Smooth muscle cell (in vitro differentiated cells): ENCODE measurements around the gene DCLK2. TPM values are rescaled to one million over a fixed set of nuclear protein-coding genes. Genes with fewer than 3 reads are reported as not detected.

Source experiments
- DNase-seq: peaks from one replicate; lab custom pipeline; 2025; ENCODE audit not compliant: unreplicated experiment; lab: John Stamatoyannopoulos, UW
- H2AFZ ChIP-seq: fragments of 200-600 bp; sonication (generic); 2 replicates; pipeline ENCODE4 v1.6.0; 2016; ENCODE audit warnings: antibody characterized with exemption, low read depth, mild to moderate bottlenecking
- H3F3A ChIP-seq: fragments of 200-600 bp; sonication (generic); 2 replicates; pipeline ENCODE4 v1.6.0; 2017; ENCODE audit warnings: antibody characterized with exemption, low read depth
- H3K27ac ChIP-seq: fragments of 200-600 bp; sonication (generic); 2 replicates; pipeline ENCODE4 v1.5.1; 2016; ENCODE audit warnings: low read depth, mild to moderate bottlenecking
- H3K27me3 ChIP-seq: fragments of 200-600 bp; sonication (generic); 2 replicates; pipeline ENCODE4 v1.6.1; 2016; ENCODE audit warnings: low read depth, mild to moderate bottlenecking
- H3K36me3 ChIP-seq: fragments of 200-600 bp; sonication (generic); 2 replicates; pipeline ENCODE4 v1.5.1; 2016; ENCODE audit warnings: low read depth
- H3K4me1 ChIP-seq: fragments of 200-600 bp; sonication (generic); 2 replicates; pipeline ENCODE4 v1.5.1; 2016; ENCODE audit warnings: low read depth
- H3K4me2 ChIP-seq: fragments of 200-600 bp; sonication (generic); 2 replicates; pipeline ENCODE4 v1.6.0; 2016; ENCODE audit warnings: mild to moderate bottlenecking
- H3K4me3 ChIP-seq: fragments of 200-600 bp; sonication (generic); 2 replicates; pipeline ENCODE4 v1.5.1; 2016; ENCODE audit warnings: mild to moderate bottlenecking
- H3K79me2 ChIP-seq: fragments of 200-600 bp; sonication (generic); 2 replicates; pipeline ENCODE4 v1.6.0; 2016; ENCODE audit warnings: low read depth, mild to moderate bottlenecking
- H3K9ac ChIP-seq: fragments of 200-600 bp; sonication (generic); 2 replicates; pipeline ENCODE4 v1.6.0; 2016; ENCODE audit warnings: low read depth
- H3K9me3 ChIP-seq: fragments of 200-600 bp; sonication (generic); replicated peaks from 2 replicates; pipeline ENCODE4 v1.5.1; 2016; ENCODE audit warnings: low read depth
- H4K20me1 ChIP-seq: fragments of 200-600 bp; sonication (generic); 2 replicates; pipeline ENCODE4 v1.6.0; 2016; ENCODE audit warnings: low read depth
- CTCF ChIP-seq: fragments of 200-600 bp; sonication (generic); IDR thresholded peaks from 2 replicates; pipeline ENCODE4 v1.5.1; 2017; ENCODE audit warnings: borderline replicate concordance, mild to moderate bottlenecking, antibody characterized with exemption; ENCODE audit not compliant: insufficient read depth, poor library complexity, severe bottlenecking
- WGBS: methylation state at CpG from one replicate; pipeline ENCODE4 v1.1.7; 2016; ENCODE audit warnings: low lambda C conversion rate; 5-methylcytosine and 5-hydroxymethylcytosine counted together
- polyA plus RNA-seq: library from polyadenylated mRNA; unstranded; fragments of >200 nt; fragmentation: Nextera tagmentation; extraction: Ambion mirVana; gene quantifications from 2 replicates; pipeline ENCODE4 v1.2.1, GENCODE V29; 2016
- total RNA-seq: library from RNA; depleted of rRNA; stranded (reverse); fragments of >200 nt; gene quantifications from 2 replicates; pipeline ENCODE4 v1.2.3, GENCODE V29; 2014

DCLK2 gene
- total and polyA plus RNA-seq, 2 experiments from 2014 or later = 1.3 to 4.8 TPM

- Histone ChIP-seq H3F3A (no peaks in the 10 kb centered on the region), H3K4me3 (no peak overlapping the region), H3K79me2 (no peaks in the 10 kb centered on the region), H3K9ac (no peak overlapping the region), H3K27me3 (no peaks in the 10 kb centered on the region), H3K27ac (no peak overlapping the region), H3K36me3 (no peaks in the 10 kb centered on the region), H3K4me1 (no peaks in the 10 kb centered on the region), H3K9me3 (no peaks in the 10 kb centered on the region), H4K20me1 (no peaks in the 10 kb centered on the region), H3K4me2 (no peak overlapping the region), H2AFZ (no peak overlapping the region)
- no peak for DNase-seq
- TF ChIP-seq CTCF = no peak
- 85% methylated on average over 2 of the region's 2 CpGs for WGBS
Measured at GRCh38 chr4:150104404-150105027, 26.3 kb downstream of the DCLK2 start.

- no peaks in the 10 kb centered on the region for H3K79me2 ChIP-seq
- no peak overlapping the region for H3K9ac ChIP-seq
- WGBS = 87% methylated on average over 3 of the region's 3 CpGs
- no peak overlapping the region for H2AFZ ChIP-seq
- TF ChIP-seq CTCF = no peak
- no peak overlapping the region for H3K4me2 ChIP-seq
- H3F3A ChIP-seq = no peaks in the 10 kb centered on the region
- DNase-seq = no peak
- H3K9me3 ChIP-seq = no peaks in the 10 kb centered on the region
- H3K27me3 ChIP-seq = no peaks in the 10 kb centered on the region
- no peaks in the 10 kb centered on the region for H4K20me1 ChIP-seq
- H3K4me3 ChIP-seq = no peak overlapping the region
- H3K36me3 ChIP-seq = no peaks in the 10 kb centered on the region
- no peaks in the 10 kb centered on the region for H3K4me1 ChIP-seq
- H3K27ac ChIP-seq = no peak overlapping the region
Measured at GRCh38 chr4:150106886-150107285, 28.6 kb downstream of the DCLK2 start.

GRCh38 chr4:150108691-150109090, 30.4 kb downstream of the DCLK2 start:
- no peaks in the 10 kb centered on the region for H3K9me3 ChIP-seq
- no peak for DNase-seq
- no peaks in the 10 kb centered on the region for H3K4me1 ChIP-seq
- H3K27me3 ChIP-seq = no peaks in the 10 kb centered on the region
- no peak overlapping the region for H3K4me3 ChIP-seq
- no peak overlapping the region for H3K27ac ChIP-seq
- no peaks in the 10 kb centered on the region for H3F3A ChIP-seq
- H4K20me1 ChIP-seq = no peaks in the 10 kb centered on the region
- no peaks in the 10 kb centered on the region for H3K36me3 ChIP-seq
- no peaks in the 10 kb centered on the region for H3K79me2 ChIP-seq
- H3K9ac ChIP-seq = no peak overlapping the region
- H2AFZ ChIP-seq = no peak overlapping the region
- 100% methylated on average over 1 of the region's 1 CpG for WGBS
- no peak for TF ChIP-seq CTCF
- H3K4me2 ChIP-seq = no peak overlapping the region

GRCh38 chr4:150114641-150115040, 36.4 kb downstream of the DCLK2 start:
- no peaks in the 10 kb centered on the region for H3K79me2 ChIP-seq
- H3K4me3 ChIP-seq = no peak overlapping the region
- no peaks in the 10 kb centered on the region for H3K9me3 ChIP-seq
- no peaks in the 10 kb centered on the region for H3F3A ChIP-seq
- no peak for TF ChIP-seq CTCF
- WGBS = 85% methylated on average over 1 of the region's 1 CpG
- peaks cover 5% of the 10 kb centered on the region for H3K4me1 ChIP-seq
- H4K20me1 ChIP-seq = no peaks in the 10 kb centered on the region
- DNase-seq = no peak
- no peak overlapping the region for H2AFZ ChIP-seq
- no peak overlapping the region for H3K27ac ChIP-seq
- H3K4me2 ChIP-seq = no peak overlapping the region
- no peak overlapping the region for H3K9ac ChIP-seq
- no peaks in the 10 kb centered on the region for H3K27me3 ChIP-seq
- H3K36me3 ChIP-seq = no peaks in the 10 kb centered on the region
